Body of pancreas (tissue), 4 donors: ENCODE data around the gene PIWIL1.

ENCODE experiments used
- CTCF ChIP-seq, 7 experiments: fragments of 450-650 bp in 4 of 7; fragments of 200-600 bp in 3 of 7; sonication (generic) in 3 of 7; IDR thresholded peaks; one replicate each; pipeline ENCODE4 v1.5.1; 2016 to 2019; ENCODE audit warnings: antibody characterized with exemption in 7 of 7
- POLR2A ChIP-seq, 3 donors: fragments of 450-650 bp; IDR thresholded peaks; one replicate each; pipeline ENCODE4 v1.6.1; 2016; ENCODE audit warnings: antibody characterized with exemption in 3 of 3, mild to moderate bottlenecking in 2 of 3

- TF ChIP-seq POLR2A (IDR thresholded peaks at IDR 0.05) = no peak
- TF ChIP-seq CTCF (IDR thresholded peaks at IDR 0.05) = no peak
Observed at GRCh38 chr12:130362060-130362459, 24.4 kb downstream of the PIWIL1 start.
